H1 (cell line): ENCODE data around the gene SLC9C2. TPM values are rescaled to one million over a fixed set of nuclear protein-coding genes. Genes with fewer than 3 reads are reported as not detected.

Experiments
- CTCF ChIA-PET: fragments of 300-600 bp; sonication (Branson Sonifier 250); formaldehyde crosslinking; loops from one replicate; lab custom pipeline; 2021; ENCODE audit not compliant: partially characterized antibody; lab: Charles Lee
- POLR2A ChIA-PET: fragments of 300-600 bp; sonication (Branson Sonifier 250); formaldehyde crosslinking; loops from one replicate; lab custom pipeline; 2021; ENCODE audit warnings: inconsistent platforms; ENCODE audit not compliant: partially characterized antibody; lab: Charles Lee
- DNase-seq, 2 experiments: peaks; one replicate each; pipeline versions ENCODE4 v3.0.0 to v3.0.0-alpha.2; 2010 to 2022; ENCODE audit warnings: low spot score in 2 of 2, low read depth in 1 of 2, mixed read lengths in 1 of 2
- FAIRE-seq: peaks from 2 replicates; lab custom pipeline; 2011; peaks lifted over from hg19 to GRCh38; lab: Jason Lieb, UNC
- H2AFZ ChIP-seq: 2 replicates; pipeline ENCODE4 v1.8.1; 2012; ENCODE audit warnings: low read length, inconsistent platforms
- H2AK5ac ChIP-seq: 2 replicates; pipeline ENCODE4 v1.6.1; 2013; ENCODE audit warnings: low read depth, low read length
- H2BK120ac ChIP-seq: replicated peaks from 2 replicates; pipeline ENCODE3; 2013; ENCODE audit warnings: low read depth, low read length, inconsistent platforms
- H2BK12ac ChIP-seq: 2 replicates; pipeline ENCODE4 v1.6.1; 2013; ENCODE audit warnings: low read depth, low read length
- H2BK15ac ChIP-seq: 2 replicates; pipeline ENCODE4 v1.6.1; 2013; ENCODE audit warnings: low read length
- H2BK20ac ChIP-seq: 2 replicates; pipeline ENCODE4 v1.6.1; 2013; ENCODE audit warnings: low read length
- H2BK5ac ChIP-seq: 2 replicates; pipeline ENCODE4 v1.6.1; 2013; ENCODE audit warnings: low read depth, low read length
- H3K14ac ChIP-seq: 2 replicates; pipeline ENCODE4 v1.6.1; 2013; ENCODE audit warnings: inconsistent platforms; ENCODE audit not compliant: insufficient read length
- H3K18ac ChIP-seq: 2 replicates; pipeline ENCODE4 v1.6.1; 2013; ENCODE audit warnings: low read length; ENCODE audit errors: extremely low read depth
- H3K23ac ChIP-seq: 2 replicates; pipeline ENCODE4 v1.6.1; 2013; ENCODE audit warnings: inconsistent platforms; ENCODE audit not compliant: insufficient read length
- H3K23me2 ChIP-seq: 2 replicates; pipeline ENCODE4 v1.6.1; 2013; ENCODE audit warnings: low read depth, low read length
- H3K27ac ChIP-seq: 2 replicates; pipeline ENCODE4 v1.6.1; 2011; ENCODE audit warnings: low read depth, low read length, inconsistent platforms
- H3K27me3 ChIP-seq, 4 experiments: replicated peaks in 1 of 4; 1 replicate in 1 of 4; 2 replicates in 3 of 4; pipeline versions ENCODE4 v1.6.1 to v1.8.1; 2011 to 2013; ENCODE audit warnings: low read length in 3 of 4, mild to moderate bottlenecking in 3 of 4, inconsistent platforms in 2 of 4, mixed read lengths in 2 of 4, moderate library complexity in 1 of 4; ENCODE audit not compliant: control insufficient read depth in 3 of 4, insufficient read depth in 3 of 4; ENCODE audit errors: extremely low read depth in 1 of 4
- H3K36me3 ChIP-seq, 4 experiments: 2 replicates each; pipeline versions ENCODE4 v1.6.1 to v1.8.1; 2011 to 2013; ENCODE audit warnings: mild to moderate bottlenecking in 4 of 4, low read length in 3 of 4, moderate library complexity in 2 of 4, control low read depth in 1 of 4, inconsistent platforms in 1 of 4; ENCODE audit not compliant: insufficient read depth in 4 of 4, control insufficient read depth in 2 of 4
- H3K4ac ChIP-seq: replicated peaks from 2 replicates; pipeline ENCODE3; 2013; ENCODE audit warnings: low read length, low read depth, mixed read lengths, inconsistent platforms; ENCODE audit not compliant: insufficient read length
- H3K4me1 ChIP-seq, 4 experiments: replicated peaks in 1 of 4; 1 replicate in 1 of 4; 2 replicates in 3 of 4; pipeline versions ENCODE4 v1.6.1 to v1.8.1; 2011 to 2013; ENCODE audit warnings: low read length in 3 of 4, inconsistent platforms in 2 of 4, mixed read lengths in 1 of 4; ENCODE audit not compliant: insufficient read depth in 4 of 4, control insufficient read depth in 3 of 4
- H3K4me2 ChIP-seq, 2 experiments: 2 replicates each; pipeline versions ENCODE4 v1.6.1 to v1.8.1; 2011 to 2013; ENCODE audit warnings: low read depth in 2 of 2, low read length in 2 of 2, control low read depth in 1 of 2, inconsistent platforms in 1 of 2, mild to moderate bottlenecking in 1 of 2; ENCODE audit not compliant: insufficient read depth in 1 of 2
- H3K4me3 ChIP-seq, 4 experiments: fragments of 200-600, 300-600 bp in 1 of 4; sonication (generic), shearing (Covaris generic), sonication (Bioruptor Twin) in 1 of 4; 2 replicates each; pipeline versions ENCODE4 v1.5.1 to v1.8.1; 2011 to 2016; ENCODE audit warnings: low read length in 4 of 4, low read depth in 3 of 4, control low read depth in 2 of 4, inconsistent platforms in 2 of 4, mild to moderate bottlenecking in 2 of 4, mixed read lengths in 1 of 4, moderate library complexity in 1 of 4; ENCODE audit not compliant: insufficient read depth in 2 of 4; ENCODE audit errors: extremely low read depth in 1 of 4
- H3K56ac ChIP-seq: replicated peaks from 2 replicates; pipeline ENCODE3; 2013; ENCODE audit warnings: low read depth, mild to moderate bottlenecking, mixed read lengths, low read length, inconsistent platforms; ENCODE audit not compliant: insufficient read length
- H3K79me1 ChIP-seq: 2 replicates; pipeline ENCODE4 v1.6.1; 2013; ENCODE audit warnings: low read depth, low read length, control low read depth
- H3K79me2 ChIP-seq, 2 experiments: 2 replicates each; pipeline versions ENCODE4 v1.6.1 to v1.8.1; 2012 to 2013; ENCODE audit warnings: low read length in 2 of 2, mild to moderate bottlenecking in 2 of 2, inconsistent platforms in 1 of 2; ENCODE audit not compliant: insufficient read depth in 2 of 2, control insufficient read depth in 1 of 2
- H3K9ac ChIP-seq, 4 experiments: replicated peaks in 1 of 4; 1 replicate in 1 of 4; 2 replicates in 3 of 4; pipeline versions ENCODE4 v1.6.1 to v1.8.1; 2011 to 2013; ENCODE audit warnings: low read depth in 3 of 4, low read length in 3 of 4, control low read depth in 2 of 4, mild to moderate bottlenecking in 2 of 4, moderate library complexity in 2 of 4, inconsistent platforms in 1 of 4; ENCODE audit errors: extremely low read depth in 1 of 4
- H3K9me3 ChIP-seq, 2 experiments: 2 replicates each; pipeline versions ENCODE4 v1.6.1 to v1.8.1; 2012 to 2013; ENCODE audit warnings: mild to moderate bottlenecking in 2 of 2, moderate library complexity in 2 of 2, control low read depth in 1 of 2, inconsistent platforms in 1 of 2, low read depth in 1 of 2, low read length in 1 of 2, mixed read lengths in 1 of 2; ENCODE audit not compliant: insufficient read depth in 2 of 2
- H4K20me1 ChIP-seq, 2 experiments: replicated peaks in 1 of 2; 2 replicates each; pipeline versions ENCODE3 to v1.8.1; 2011 to 2013; ENCODE audit warnings: inconsistent platforms in 2 of 2, low read length in 2 of 2, mild to moderate bottlenecking in 1 of 2; ENCODE audit not compliant: insufficient read depth in 2 of 2, control insufficient read depth in 1 of 2
- H4K5ac ChIP-seq: 2 replicates; pipeline ENCODE4 v1.6.1; 2013; ENCODE audit warnings: low read length, low read depth, mixed read lengths, inconsistent platforms; ENCODE audit not compliant: insufficient read length
- H4K8ac ChIP-seq: 2 replicates; pipeline ENCODE4 v1.8.0; 2013; ENCODE audit warnings: mild to moderate bottlenecking, moderate library complexity, low read length, inconsistent platforms; ENCODE audit not compliant: insufficient read depth; ENCODE audit errors: extremely low read depth
- H4K91ac ChIP-seq: replicated peaks from 2 replicates; pipeline ENCODE3; 2013; ENCODE audit warnings: low read length, mixed read lengths, inconsistent platforms; ENCODE audit not compliant: insufficient read length
- HDAC6 ChIP-seq: IDR thresholded peaks from one replicate; pipeline ENCODE4 v1.7.1; 2012; ENCODE audit warnings: low read depth, mild to moderate bottlenecking, inconsistent platforms, low read length, moderate library complexity
- SRF ChIP-seq: IDR thresholded peaks from 2 replicates; pipeline ENCODE4 v1.6.1; 2011; ENCODE audit warnings: mild to moderate bottlenecking, low read depth, low read length, moderate library complexity
- polyA plus RNA-seq, 7 experiments: library from polyadenylated mRNA; depleted of rRNA in 3 of 7; stranded (reverse) in 5 of 7; unstranded in 2 of 7; fragments of >200 nt in 5 of 7; fragments of 200-250 nt in 2 of 7; gene quantifications; 1 replicate in 5 of 7; 2 replicates in 1 of 7; 4 replicates in 1 of 7; pipeline versions ENCODE4 v1.2.1 to v1.2.3, GENCODE V29; 2011 to 2013; ENCODE audit warnings: missing spikeins in 2 of 7, mixed read lengths in 2 of 7
- total RNA-seq: library from RNA; stranded (reverse); fragmentation: NEBNext Ultra II Directional; extraction: Animal tissue kit (Norgen Biotek cat#: 25700); gene quantifications from 2 replicates; pipeline ENCODE4 v1.2.1, GENCODE V29; 2021

SLC9C2 gene
- total and polyA plus RNA-seq, 2 of the 8 experiments (the other 6 are each of a cell fraction or from before 2014, with no cell fraction given), result not detected

- H2BK5ac ChIP-seq, result no peak overlapping the region
- H2BK12ac ChIP-seq, result no peak overlapping the region
- H3K14ac ChIP-seq, result no peak overlapping the region
- H3K27me3 ChIP-seq, result no peaks in the 10 kb centered on the region
- no peak overlapping the region for H3K9ac ChIP-seq
- H3K79me2 ChIP-seq, result no peaks in the 10 kb centered on the region
- no peak overlapping the region for H3K27ac ChIP-seq
- H2BK20ac ChIP-seq, result no peak overlapping the region
- no peak overlapping the region for H2AK5ac ChIP-seq
- H2BK15ac ChIP-seq, result no peak overlapping the region
- H2BK120ac ChIP-seq, result no peak overlapping the region
- ChIA-PET POLR2A (interaction anchor here (1.6 kb wide), 1 partner anchor 48 kb away, joined by 5 read pairs; no protein-coding TSS in a partner anchor), CTCF (interaction anchor here (0.7 to 2.7 kb wide), 4 partner anchors 9 to 1494 kb away, joined by 3 to 12 read pairs (median 4); no protein-coding TSS in a partner anchor)
- H3K23ac ChIP-seq, result no peak overlapping the region
- no peak overlapping the region for H4K91ac ChIP-seq
- no peak for TF ChIP-seq SRF
- no peak for TF ChIP-seq HDAC6
- DNase-seq (no peak), FAIRE-seq (no peak)
- H3K4ac ChIP-seq, result no peak overlapping the region
- no peak overlapping the region for H4K5ac ChIP-seq
- no peak overlapping the region for H4K8ac ChIP-seq
- H3K23me2 ChIP-seq, result no peaks in the 10 kb centered on the region
- H3K18ac ChIP-seq, result no peak overlapping the region
- H2AFZ ChIP-seq, result no peak overlapping the region
- peaks cover 0 to 3% (median 2%) of the 10 kb centered on the region in 4 experiments; a peak in 5 of 7 replicates for H3K4me1 ChIP-seq
- H4K20me1 ChIP-seq, result no peaks in the 10 kb centered on the region
- no peak overlapping the region for H3K4me3 ChIP-seq
- no peaks in the 10 kb centered on the region for H3K36me3 ChIP-seq
- H3K56ac ChIP-seq, result no peak overlapping the region
- no peak overlapping the region for H3K4me2 ChIP-seq
- no peaks in the 10 kb centered on the region for H3K79me1 ChIP-seq
- no peaks in the 10 kb centered on the region for H3K9me3 ChIP-seq
These were observed 66.6 kb downstream of the SLC9C2 start for GRCh38 chr1:173536223-173536622.
